Measurements from ENCODE around the gene RHBDF2.

- TF ChIP-seq CTCF (conservative IDR thresholded peaks at IDR 0.05) (no peak), EZH2 (IDR thresholded peaks at IDR 0.05; ENCODE audit: low read depth) (no peak)
These were observed 1.0 kb downstream of the RHBDF2 start for GRCh38 chr17:76500074-76500746.

Data from PC-9 (cell line).